Panc1 (cell line): Measurements from ENCODE around the gene EXTL1. TPM values are rescaled to one million over a fixed set of nuclear protein-coding genes. Genes with fewer than 3 reads are reported as not detected.

Experiments used
- ATAC-seq: fragments of 200-7000 bp; cut with Tn5 transposase; 2 replicates; pipeline ENCODE4 v1.9.1; 2020; ENCODE audit warnings: mild to moderate bottlenecking, moderate library complexity
- BruUV-seq: library from RNA; stranded (reverse); fragments of 400-500 nt; replicated peaks from 2 replicates; lab custom pipeline; 2021; lab: Mats Ljungman, UMichigan
- CTCF ChIA-PET: fragments of 300-600 bp; sonication (Branson Sonifier 250); formaldehyde crosslinking; loops from one replicate; lab custom pipeline; 2022; ENCODE audit warnings: antibody characterized with exemption; lab: Charles Lee
- POLR2A ChIA-PET: fragments of 300-600 bp; sonication (Branson Sonifier 250); formaldehyde crosslinking; loops from one replicate; lab custom pipeline; 2022; ENCODE audit warnings: antibody characterized with exemption; lab: Charles Lee
- DNase-seq: peaks from one replicate; pipeline ENCODE4 v3.0.0-alpha.2; 2010; ENCODE audit warnings: low read depth, low spot score
- H3K27ac ChIP-seq: 2 replicates; pipeline ENCODE4 v1.5.1; 2011; ENCODE audit warnings: mild to moderate bottlenecking, low read length, inconsistent platforms
- H3K27me3 ChIP-seq: fragments of 200-500 bp; sonication (Bioruptor generic); 2 replicates; pipeline ENCODE4 v1.6.0; 2014; ENCODE audit warnings: low read length, inconsistent platforms; ENCODE audit not compliant: control insufficient read depth, insufficient read depth
- H3K36me3 ChIP-seq: fragments of 200-500 bp; sonication (Bioruptor generic); 2 replicates; pipeline ENCODE4 v1.5.1; 2014; ENCODE audit warnings: inconsistent platforms, mild to moderate bottlenecking, low read length, moderate library complexity; ENCODE audit not compliant: control insufficient read depth, insufficient read depth
- H3K4me1 ChIP-seq: 2 replicates; pipeline ENCODE4 v1.5.1; 2011; ENCODE audit warnings: inconsistent platforms, mild to moderate bottlenecking, low read length, moderate library complexity; ENCODE audit not compliant: control insufficient read depth, insufficient read depth
- H3K4me3 ChIP-seq, 2 experiments: 2 replicates each; pipeline ENCODE4 v1.5.1; 2011 to 2012; ENCODE audit warnings: low read depth in 2 of 2, low read length in 2 of 2, mild to moderate bottlenecking in 2 of 2, inconsistent platforms in 1 of 2, moderate library complexity in 1 of 2
- H3K9me3 ChIP-seq: fragments of 200-500 bp; sonication (Bioruptor generic); 2 replicates; pipeline ENCODE4 v1.5.1; 2014; ENCODE audit warnings: low read depth, mild to moderate bottlenecking, inconsistent platforms, low read length, moderate library complexity; ENCODE audit not compliant: control insufficient read depth, insufficient read depth
- POLR2AphosphoS5 ChIP-seq: IDR thresholded peaks from 2 replicates; pipeline ENCODE4 v1.6.1; 2012; ENCODE audit warnings: mild to moderate bottlenecking, low read depth, low read length, moderate library complexity
- REST ChIP-seq, 2 experiments: IDR thresholded peaks; 2 replicates each; pipeline ENCODE4 v1.6.1; 2011 to 2012; ENCODE audit warnings: low read depth in 2 of 2, control low read depth in 1 of 2, low read length in 1 of 2, mild to moderate bottlenecking in 1 of 2, moderate library complexity in 1 of 2; ENCODE audit not compliant: insufficient read depth in 1 of 2
- SIN3A ChIP-seq: IDR thresholded peaks from 2 replicates; pipeline ENCODE4 v1.6.1; 2012; ENCODE audit warnings: low read depth, mild to moderate bottlenecking, low read length, moderate library complexity, borderline replicate concordance; ENCODE audit not compliant: insufficient read depth
- TCF7L2 ChIP-seq: IDR thresholded peaks from 2 replicates; pipeline ENCODE4 v1.6.1; 2011; ENCODE audit warnings: mild to moderate bottlenecking, low read depth, low read length, inconsistent platforms
- in situ Hi-C: cut with HindIII; loops from 2 replicates; pipeline ENCODE4 v1.10.0; 2016; ENCODE audit warnings: low sequenced_read_pairs, low pct_unique_long_range_greater_than_20kb
- intact Hi-C: fragments of 100-400 bp; cut with micrococcal nuclease; formaldehyde crosslinking; loops from one replicate; pipeline ENCODE4 v1.10.0; 2022; ENCODE audit not compliant: unreplicated experiment
- total RNA-seq: library from RNA; stranded (reverse); gene quantifications from one replicate; pipeline ENCODE4 v1.2.1, GENCODE V29; 2021; ENCODE audit not compliant: unreplicated experiment
- TF ChIP-seq, protein P1 (sequence below): fragments of 450-650 bp; IDR thresholded peaks from 2 replicates; pipeline ENCODE4 v1.5.1; 2017; ENCODE audit warnings: mild to moderate bottlenecking

EXTL1 gene
- total RNA-seq, 1 experiment from 2014 or later: 0.10 TPM

- Histone ChIP-seq H3K27ac (no peak overlapping the region), H3K27me3 (0 out of 2 replicates have a peak, but pooled peaks cover 2% of the 10 kb centered on the region), H3K36me3 (no peaks in the 10 kb centered on the region), H3K4me1 (no peaks in the 10 kb centered on the region; the same call in 1 of the 2 replicates), H3K9me3 (no peaks in the 10 kb centered on the region), H3K4me3 (no peak overlapping the region)
- intact Hi-C loops: no loop called here
- CTCF ChIA-PET: interaction anchor here (1.0 kb wide), 1 partner anchor 10 kb away, joined by 3 read pairs; no protein-coding TSS in a partner anchor
- no peak for DNase-seq
- ATAC-seq: no peak
- BruUV-seq: no TSS peak
- in situ Hi-C loops: no loop called here
- POLR2A ChIA-PET: interaction anchor here (0.6 to 1.0 kb wide), 2 partner anchors 21 to 111 kb away, joined by 3 to 13 read pairs; partner anchors contain the start of gene CNKSR1
- TF ChIP-seq SIN3A: no peak
- no peak for TF ChIP-seq POLR2AphosphoS5
- no peak for TF ChIP-seq REST (IDR thresholded peaks at IDR 0.05; ENCODE audit: insufficient read depth in 1 of 2, low read depth in 2 of 2, low read length in 1 of 2)
- TF ChIP-seq TCF7L2: no peak
- TF ChIP-seq, protein P1, sequence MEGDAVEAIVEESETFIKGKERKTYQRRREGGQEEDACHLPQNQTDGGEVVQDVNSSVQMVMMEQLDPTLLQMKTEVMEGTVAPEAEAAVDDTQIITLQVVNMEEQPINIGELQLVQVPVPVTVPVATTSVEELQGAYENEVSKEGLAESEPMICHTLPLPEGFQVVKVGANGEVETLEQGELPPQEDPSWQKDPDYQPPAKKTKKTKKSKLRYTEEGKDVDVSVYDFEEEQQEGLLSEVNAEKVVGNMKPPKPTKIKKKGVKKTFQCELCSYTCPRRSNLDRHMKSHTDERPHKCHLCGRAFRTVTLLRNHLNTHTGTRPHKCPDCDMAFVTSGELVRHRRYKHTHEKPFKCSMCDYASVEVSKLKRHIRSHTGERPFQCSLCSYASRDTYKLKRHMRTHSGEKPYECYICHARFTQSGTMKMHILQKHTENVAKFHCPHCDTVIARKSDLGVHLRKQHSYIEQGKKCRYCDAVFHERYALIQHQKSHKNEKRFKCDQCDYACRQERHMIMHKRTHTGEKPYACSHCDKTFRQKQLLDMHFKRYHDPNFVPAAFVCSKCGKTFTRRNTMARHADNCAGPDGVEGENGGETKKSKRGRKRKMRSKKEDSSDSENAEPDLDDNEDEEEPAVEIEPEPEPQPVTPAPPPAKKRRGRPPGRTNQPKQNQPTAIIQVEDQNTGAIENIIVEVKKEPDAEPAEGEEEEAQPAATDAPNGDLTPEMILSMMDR: no peak
These were observed 44.6 kb downstream of the EXTL1 start for GRCh38 chr1:26066160-26066559.

DNA sequence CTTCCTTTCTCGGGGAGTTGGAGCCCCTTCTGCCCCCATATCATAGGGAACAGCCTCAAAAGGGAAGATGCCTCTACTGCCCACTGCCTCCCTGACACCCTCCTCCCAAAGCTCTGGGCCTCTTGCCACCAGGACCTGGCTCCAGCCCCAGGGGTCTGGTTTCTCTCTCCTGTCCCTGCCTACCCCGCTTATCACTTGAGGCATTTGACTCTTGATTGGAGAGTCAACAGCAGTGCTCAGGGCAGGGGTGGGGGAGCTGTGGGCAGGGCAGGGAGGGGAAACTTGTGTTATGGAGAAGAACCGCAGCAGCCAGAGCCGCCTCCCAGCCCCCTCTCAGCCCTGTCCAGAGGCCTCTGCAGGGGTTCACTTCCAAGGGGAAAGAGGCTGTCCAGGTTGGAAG lies 45.3 kb downstream of the EXTL1 start:
- ATAC-seq (no peak), DNase-seq (no peak)
- no peaks in the 10 kb centered on the region; the same call in 1 of the 2 replicates for H3K4me1 ChIP-seq
- no peak overlapping the region for H3K27ac ChIP-seq
- no peak overlapping the region for H3K4me3 ChIP-seq
- ChIA-PET CTCF (no interaction called here), POLR2A (interaction anchor here (0.6 kb wide), 1 partner anchor 11 kb away, joined by 12 read pairs; no protein-coding TSS in a partner anchor)
- in situ Hi-C loops: no loop called here
- intact Hi-C loops: no loop called here
- no peak for TF ChIP-seq REST (IDR thresholded peaks at IDR 0.05; ENCODE audit: insufficient read depth in 1 of 2, low read depth in 2 of 2, low read length in 1 of 2)
- TF ChIP-seq SIN3A: no peak
- H3K36me3 ChIP-seq: no peaks in the 10 kb centered on the region
- no peaks in the 10 kb centered on the region for H3K9me3 ChIP-seq
- 0 out of 2 replicates have a peak, but pooled peaks cover 2% of the 10 kb centered on the region for H3K27me3 ChIP-seq
- no TSS peak for BruUV-seq
